ENCODE results near the gene TUBAL3.

Gene TUBAL3

GRCh38 chr10:5373307-5373706, 31.3 kb downstream of the TUBAL3 start:
- Histone ChIP-seq H3K18ac (ENCODE audit: low read length) (no peak overlapping the region), H3K36me3 (ENCODE audit: control insufficient read depth in 1 of 2, insufficient read depth in 2 of 2, low read length in 2 of 2) (no peaks in the 10 kb centered on the region), H4K12ac (ENCODE audit: low read depth, low read length) (no peak overlapping the region), H3K4ac (ENCODE audit: low read depth, low read length) (no peak overlapping the region), H3K4me1 (ENCODE audit: control insufficient read depth in 1 of 2, insufficient read depth in 2 of 2, low read length in 2 of 2) (no peaks in the 10 kb centered on the region), H3K23ac (ENCODE audit: low read length) (no peak overlapping the region), H3K79me2 (ENCODE audit: control insufficient read depth, insufficient read depth, low read length, poor library complexity) (no peaks in the 10 kb centered on the region), H2AFZ (ENCODE audit: insufficient read depth, low read length, poor library complexity) (no peak overlapping the region), H2BK12ac (ENCODE audit: low read length) (no peak overlapping the region), H3K79me1 (ENCODE audit: low read length) (no peaks in the 10 kb centered on the region), H2AK5ac (ENCODE audit: low read length) (no peak overlapping the region), H3K14ac (ENCODE audit: low read length) (no peak overlapping the region), H2BK120ac (ENCODE audit: insufficient read depth, low read length, poor library complexity) (no peak overlapping the region), H3K4me3 (ENCODE audit: low read depth, low read length) (no peak overlapping the region), H2BK5ac (ENCODE audit: low read depth, low read length, poor library complexity) (no peak overlapping the region), H3K9ac (ENCODE audit: low read length) (no peak overlapping the region), H3K27me3 (ENCODE audit: insufficient read depth, low read length) (no peaks in the 10 kb centered on the region), H3K9me3 (ENCODE audit: insufficient read depth, low read depth, low read length) (peaks cover 4% of the 10 kb centered on the region), H3K27ac (ENCODE audit: low read depth, low read length) (no peak overlapping the region), H4K91ac (ENCODE audit: low read depth, low read length) (no peak overlapping the region), H3K4me2 (ENCODE audit: low read length) (no peak overlapping the region), H4K8ac (ENCODE audit: low read depth, low read length) (no peak overlapping the region)
- DNase-seq, result no peak
- WGBS (ENCODE audit: extremely low coverage, insufficient coverage, insufficient read length), result no CpG with 5 or more reads among the region's 4 CpGs

DNA sequence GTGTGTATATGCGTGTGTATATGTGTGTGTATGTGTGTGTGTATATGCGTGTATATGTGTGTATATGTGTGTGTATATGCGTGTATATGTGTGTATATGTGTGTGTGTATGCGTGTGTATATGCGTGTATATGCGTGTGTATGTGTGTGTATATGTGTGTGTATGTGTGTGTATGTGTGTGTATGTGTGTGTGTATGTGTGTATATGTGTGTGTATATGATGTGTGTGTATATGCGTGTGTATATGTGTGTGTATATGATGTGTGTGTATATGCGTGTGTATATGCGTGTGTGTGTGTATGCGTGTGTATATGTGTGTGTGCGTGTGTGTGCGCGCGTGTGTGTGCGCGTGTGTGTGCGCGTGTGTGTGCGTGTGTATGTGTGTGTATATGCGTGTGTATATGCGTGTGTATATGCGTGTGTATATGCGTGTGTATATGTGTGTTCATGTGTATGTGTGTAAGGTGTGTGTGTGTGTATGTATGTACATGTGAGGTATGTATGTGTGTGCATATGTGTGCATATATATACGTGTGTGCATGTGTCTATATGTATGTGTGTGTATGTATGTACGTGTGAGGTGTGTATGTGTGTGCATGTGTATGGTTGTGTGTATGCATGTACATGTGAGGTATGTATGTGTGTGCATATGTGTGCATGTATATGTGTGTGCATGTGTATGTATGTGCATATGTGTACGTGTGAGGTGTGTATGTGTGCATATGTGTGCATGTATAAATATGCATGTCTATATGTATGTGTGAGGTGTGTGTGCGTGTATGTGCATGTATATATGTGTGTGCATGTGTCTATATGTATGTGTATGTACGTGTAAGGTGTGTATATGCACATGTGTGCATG, 33.9 kb downstream of the TUBAL3 start:
- Histone ChIP-seq H3K79me2 (ENCODE audit: control insufficient read depth, insufficient read depth, low read length, poor library complexity) (no peaks in the 10 kb centered on the region), H3K14ac (ENCODE audit: low read length) (no peak overlapping the region), H3K9me3 (ENCODE audit: insufficient read depth, low read depth, low read length) (peaks cover 4% of the 10 kb centered on the region), H3K18ac (ENCODE audit: low read length) (no peak overlapping the region), H3K27ac (ENCODE audit: low read depth, low read length) (no peak overlapping the region), H3K4ac (ENCODE audit: low read depth, low read length) (no peak overlapping the region), H3K4me3 (ENCODE audit: low read depth, low read length) (no peak overlapping the region), H3K4me2 (ENCODE audit: low read length) (no peak overlapping the region), H4K91ac (ENCODE audit: low read depth, low read length) (no peak overlapping the region), H3K36me3 (ENCODE audit: control insufficient read depth in 1 of 2, insufficient read depth in 2 of 2, low read length in 2 of 2) (no peaks in the 10 kb centered on the region), H3K27me3 (ENCODE audit: insufficient read depth, low read length) (no peaks in the 10 kb centered on the region), H3K4me1 (ENCODE audit: control insufficient read depth in 1 of 2, insufficient read depth in 2 of 2, low read length in 2 of 2) (no peaks in the 10 kb centered on the region), H2AK5ac (ENCODE audit: low read length) (no peak overlapping the region), H4K12ac (ENCODE audit: low read depth, low read length) (no peak overlapping the region), H2BK12ac (ENCODE audit: low read length) (no peak overlapping the region), H3K79me1 (ENCODE audit: low read length) (no peaks in the 10 kb centered on the region), H2BK120ac (ENCODE audit: insufficient read depth, low read length, poor library complexity) (no peak overlapping the region), H3K9ac (ENCODE audit: low read length) (no peak overlapping the region), H4K8ac (ENCODE audit: low read depth, low read length) (no peak overlapping the region), H3K23ac (ENCODE audit: low read length) (peak overlapping the region; percentile 63), H2AFZ (ENCODE audit: insufficient read depth, low read length, poor library complexity) (no peak overlapping the region), H2BK5ac (ENCODE audit: low read depth, low read length, poor library complexity) (no peak overlapping the region)
- DNase-seq, result no peak
- WGBS (ENCODE audit: extremely low coverage, insufficient coverage, insufficient read length), result 100% methylated on average over 4 of the region's 28 CpGs

DNA sequence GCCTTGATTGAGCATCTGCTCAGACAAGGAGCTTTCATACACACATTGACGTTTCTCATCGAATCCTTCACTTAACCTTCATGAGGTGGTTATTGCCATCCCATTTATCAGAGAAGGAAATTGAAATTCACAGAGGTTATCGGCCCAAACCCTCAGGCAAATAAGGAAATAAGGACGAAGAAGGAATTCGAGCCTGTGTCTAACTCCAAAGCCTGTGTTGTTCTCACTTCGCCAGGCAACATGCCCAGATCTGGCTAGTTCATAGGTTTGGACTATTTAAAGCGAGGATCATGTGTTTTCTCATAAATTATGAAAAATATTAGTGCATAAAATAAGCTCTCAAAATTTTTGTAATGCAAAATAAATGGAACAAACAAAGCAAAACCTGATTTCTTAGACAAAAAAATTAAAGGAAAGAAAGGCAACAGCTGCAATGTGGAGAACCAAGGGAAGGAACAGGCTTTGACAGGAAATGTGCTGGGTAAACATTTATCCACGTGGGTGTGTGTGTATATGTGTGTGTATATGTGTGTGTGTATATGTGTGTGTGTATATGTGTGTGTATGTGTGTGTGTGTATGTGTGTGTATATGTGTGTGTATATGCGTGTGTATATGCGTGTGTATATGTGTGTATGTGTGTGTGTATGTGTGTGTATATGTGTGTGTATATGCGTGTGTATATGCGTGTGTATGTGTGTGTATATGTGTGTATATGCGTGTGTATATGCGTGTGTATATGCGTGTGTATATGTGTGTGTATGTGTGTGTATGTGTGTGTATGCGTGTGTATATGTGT, 35.1 kb downstream of the TUBAL3 start:
- Histone ChIP-seq H2AK5ac (ENCODE audit: low read length) (no peak overlapping the region), H3K36me3 (ENCODE audit: control insufficient read depth in 1 of 2, insufficient read depth in 2 of 2, low read length in 2 of 2) (no peaks in the 10 kb centered on the region), H3K14ac (ENCODE audit: low read length) (no peak overlapping the region), H3K18ac (ENCODE audit: low read length) (no peak overlapping the region), H3K27me3 (ENCODE audit: insufficient read depth, low read length) (no peaks in the 10 kb centered on the region), H3K27ac (ENCODE audit: low read depth, low read length) (no peak overlapping the region), H4K12ac (ENCODE audit: low read depth, low read length) (no peak overlapping the region), H3K9me3 (ENCODE audit: insufficient read depth, low read depth, low read length) (peaks cover 4% of the 10 kb centered on the region), H2BK12ac (ENCODE audit: low read length) (no peak overlapping the region), H3K4ac (ENCODE audit: low read depth, low read length) (no peak overlapping the region), H2AFZ (ENCODE audit: insufficient read depth, low read length, poor library complexity) (no peak overlapping the region), H3K4me2 (ENCODE audit: low read length) (no peak overlapping the region), H2BK120ac (ENCODE audit: insufficient read depth, low read length, poor library complexity) (no peak overlapping the region), H3K79me1 (ENCODE audit: low read length) (no peaks in the 10 kb centered on the region), H3K4me3 (ENCODE audit: low read depth, low read length) (no peak overlapping the region), H4K8ac (ENCODE audit: low read depth, low read length) (no peak overlapping the region), H3K23ac (ENCODE audit: low read length) (no peak overlapping the region), H3K79me2 (ENCODE audit: control insufficient read depth, insufficient read depth, low read length, poor library complexity) (no peaks in the 10 kb centered on the region), H4K91ac (ENCODE audit: low read depth, low read length) (no peak overlapping the region), H2BK5ac (ENCODE audit: low read depth, low read length, poor library complexity) (no peak overlapping the region), H3K9ac (ENCODE audit: low read length) (no peak overlapping the region), H3K4me1 (ENCODE audit: control insufficient read depth in 1 of 2, insufficient read depth in 2 of 2, low read length in 2 of 2) (no peaks in the 10 kb centered on the region)
- 90% methylated on average over 2 of the region's 16 CpGs for WGBS (ENCODE audit: extremely low coverage, insufficient coverage, insufficient read length)
- DNase-seq, result no peak

DNA sequence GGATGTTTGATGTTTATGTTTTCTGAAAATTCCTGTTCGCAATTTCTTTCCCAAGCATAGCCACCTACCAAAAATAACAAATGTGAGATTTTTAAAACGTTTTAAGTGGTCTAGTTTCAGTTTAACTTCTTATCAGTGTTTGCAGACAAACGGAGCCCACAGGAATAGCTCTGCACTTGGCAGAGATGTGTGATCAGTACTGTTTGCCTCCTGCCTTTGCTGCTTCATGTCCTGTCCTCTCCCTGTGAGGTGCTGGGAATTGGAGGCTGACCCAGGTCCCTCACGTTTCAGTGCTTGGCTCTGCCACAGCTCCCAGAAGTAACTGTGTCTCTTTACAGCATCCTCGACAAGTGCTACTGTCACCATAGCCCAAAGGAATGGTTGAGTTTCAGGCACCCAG, 38.7 kb downstream of the TUBAL3 start:
- Histone ChIP-seq H3K9me3 (ENCODE audit: insufficient read depth, low read depth, low read length) (no peaks in the 10 kb centered on the region), H3K27me3 (ENCODE audit: insufficient read depth, low read length) (no peaks in the 10 kb centered on the region), H2BK120ac (ENCODE audit: insufficient read depth, low read length, poor library complexity) (no peak overlapping the region), H3K27ac (ENCODE audit: low read depth, low read length) (no peak overlapping the region), H4K12ac (ENCODE audit: low read depth, low read length) (no peak overlapping the region), H3K14ac (ENCODE audit: low read length) (no peak overlapping the region), H3K79me2 (ENCODE audit: control insufficient read depth, insufficient read depth, low read length, poor library complexity) (no peaks in the 10 kb centered on the region), H3K36me3 (ENCODE audit: control insufficient read depth in 1 of 2, insufficient read depth in 2 of 2, low read length in 2 of 2) (no peaks in the 10 kb centered on the region), H4K8ac (ENCODE audit: low read depth, low read length) (no peak overlapping the region), H2AFZ (ENCODE audit: insufficient read depth, low read length, poor library complexity) (no peak overlapping the region), H3K9ac (ENCODE audit: low read length) (no peak overlapping the region), H3K4me3 (ENCODE audit: low read depth, low read length) (no peak overlapping the region), H3K79me1 (ENCODE audit: low read length) (no peaks in the 10 kb centered on the region), H3K4me1 (ENCODE audit: control insufficient read depth in 1 of 2, insufficient read depth in 2 of 2, low read length in 2 of 2) (no peaks in the 10 kb centered on the region), H2AK5ac (ENCODE audit: low read length) (no peak overlapping the region), H3K4me2 (ENCODE audit: low read length) (no peak overlapping the region), H2BK12ac (ENCODE audit: low read length) (no peak overlapping the region), H2BK5ac (ENCODE audit: low read depth, low read length, poor library complexity) (no peak overlapping the region), H4K91ac (ENCODE audit: low read depth, low read length) (no peak overlapping the region), H3K4ac (ENCODE audit: low read depth, low read length) (no peak overlapping the region), H3K23ac (ENCODE audit: low read length) (no peak overlapping the region), H3K18ac (ENCODE audit: low read length) (no peak overlapping the region)
- WGBS (ENCODE audit: extremely low coverage, insufficient coverage, insufficient read length), result no CpG with 5 or more reads among the region's 5 CpGs
- DNase-seq, result no peak

All from trophoblast cell (in vitro differentiated cells and primary cell).